Retina (tissue), 1 donor: ENCODE measurements around the gene ARL2BP.
A peak's percentile ranks its signal among the peaks of the same experiment; 100 is the strongest.

Experiments
- DNase-seq: peaks from one replicate; pipeline ENCODE4 v3.0.0-alpha.2; 2016

The ARL2BP gene

GRCh38 chr16:57236022-57236350, 9.1 kb upstream of the ARL2BP start:
- DNase-seq: no peak

- DNase-seq: no peak
Measured at GRCh38 chr16:57238682-57239081, 6.4 kb upstream of the ARL2BP start.

GRCh38 chr16:57239107-57239506, 6.0 kb upstream of the ARL2BP start:
- no peak for DNase-seq

- no peak for DNase-seq
Measured at GRCh38 chr16:57240851-57241250, 4.2 kb upstream of the ARL2BP start.

- no peak for DNase-seq
Measured at GRCh38 chr16:57242650-57243049, 2.4 kb upstream of the ARL2BP start.

- no peak for DNase-seq
Measured at GRCh38 chr16:57244463-57244766, 644 bp upstream of the ARL2BP start.

GRCh38 chr16:57245472-57246113, 534 bp downstream of the ARL2BP start:
- DNase-seq: no peak

GRCh38 chr16:57251352-57251751, 6.3 kb downstream of the ARL2BP start:
- DNase-seq: no peak

GRCh38 chr16:57252148-57252721, 7.2 kb downstream of the ARL2BP start:
- no peak for DNase-seq

- no peak for DNase-seq
Measured at GRCh38 chr16:57253466-57253865, 8.4 kb downstream of the ARL2BP start.

- DNase-seq: no peak
Measured at GRCh38 chr16:57255686-57256415, 10.8 kb downstream of the ARL2BP start.

GRCh38 chr16:57256601-57257395, 11.7 kb downstream of the ARL2BP start:
- DNase-seq: no peak

- DNase-seq: no peak
Measured at GRCh38 chr16:57257455-57258070, 12.5 kb downstream of the ARL2BP start.

- no peak for DNase-seq
Measured at GRCh38 chr16:57258226-57258909, 13.3 kb downstream of the ARL2BP start.

GRCh38 chr16:57258910-57259475, 13.9 kb downstream of the ARL2BP start:
- no peak for DNase-seq

- peak; percentile 29 for DNase-seq
Measured at GRCh38 chr16:57260294-57260929, 15.4 kb downstream of the ARL2BP start.

- DNase-seq: no peak
Measured at GRCh38 chr16:57261806-57262205, 16.7 kb downstream of the ARL2BP start.

GRCh38 chr16:57262841-57263540, 17.9 kb downstream of the ARL2BP start:
- no peak for DNase-seq

- no peak for DNase-seq
Measured at GRCh38 chr16:57263541-57264351, 18.7 kb downstream of the ARL2BP start.

GRCh38 chr16:57264381-57264780, 19.3 kb downstream of the ARL2BP start:
- DNase-seq: no peak
